GM19395 (cell line): Measurements from ENCODE around the gene ECE1.

Source experiments
- ATAC-seq: cut with Tn5 transposase; IDR thresholded peaks from one replicate; pipeline ENCODE4 v1.9.1; 2021; ENCODE audit warnings: mild to moderate bottlenecking, moderate library complexity; ENCODE audit not compliant: unreplicated experiment

Gene ECE1

DNA sequence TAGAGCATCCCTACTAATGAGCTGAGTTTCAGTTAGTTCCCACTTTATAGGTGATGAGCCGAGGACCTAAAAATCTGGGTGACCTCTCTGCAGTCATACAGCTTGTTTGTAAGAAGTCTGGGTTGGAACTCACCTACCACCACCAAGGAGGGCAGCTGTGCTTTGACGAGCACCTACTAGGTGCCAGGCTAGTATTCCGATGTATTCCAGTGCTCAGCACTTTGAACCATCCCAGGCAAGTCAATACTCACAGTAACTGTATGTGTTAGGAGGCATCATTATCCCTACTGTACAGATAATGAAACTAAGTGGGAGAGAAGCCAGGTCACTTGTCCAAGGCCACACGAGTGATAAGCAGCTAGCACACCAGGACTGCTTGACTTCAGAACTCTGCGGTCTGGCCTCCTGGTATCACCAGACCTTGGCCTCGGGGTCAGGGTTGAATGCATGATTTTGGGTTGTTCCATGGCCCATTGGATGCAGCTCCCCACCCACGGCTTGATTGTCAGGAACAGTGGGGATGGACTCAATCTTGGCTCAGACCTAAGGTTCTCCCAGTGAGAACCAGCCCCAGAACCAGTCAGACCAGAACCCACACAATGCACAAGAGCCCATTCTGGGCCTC lies 20.7 kb downstream of the ECE1 start:
- ATAC-seq, result no peak

GRCh38 chr1:21268281-21269239 lies 21.7 kb downstream of the ECE1 start:
- no peak for ATAC-seq

- ATAC-seq, result no peak
These were observed 22.8 kb downstream of the ECE1 start for GRCh38 chr1:21267191-21268077.

GRCh38 chr1:21266119-21266774 lies 24.0 kb downstream of the ECE1 start:
- no peak for ATAC-seq

- no peak for ATAC-seq
These were observed 24.6 kb downstream of the ECE1 start for GRCh38 chr1:21265644-21266043.

GRCh38 chr1:21264898-21265297 lies 25.4 kb downstream of the ECE1 start:
- ATAC-seq, result no peak

- ATAC-seq, result no peak
These were observed 26.5 kb downstream of the ECE1 start for GRCh38 chr1:21263653-21264225.

DNA sequence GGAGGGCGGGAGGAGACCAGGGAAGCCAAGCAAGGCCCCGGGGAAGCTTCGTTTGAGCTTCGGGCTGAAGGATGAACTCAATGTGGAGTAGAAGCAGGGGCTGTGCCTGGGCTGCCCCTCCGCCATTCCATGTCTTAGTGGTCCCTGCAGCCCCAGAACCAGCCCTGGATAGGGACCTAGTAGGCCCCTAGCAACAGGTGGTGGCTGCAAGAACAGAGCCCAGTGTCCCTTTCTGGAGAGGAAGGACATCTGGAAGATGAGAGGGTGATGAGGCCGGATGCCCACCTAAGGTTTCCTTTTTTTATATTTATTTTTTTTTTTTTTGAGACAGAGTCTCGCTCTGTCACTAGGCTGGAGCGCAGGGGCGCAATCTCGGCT lies 27.2 kb downstream of the ECE1 start:
- ATAC-seq, result no peak

DNA sequence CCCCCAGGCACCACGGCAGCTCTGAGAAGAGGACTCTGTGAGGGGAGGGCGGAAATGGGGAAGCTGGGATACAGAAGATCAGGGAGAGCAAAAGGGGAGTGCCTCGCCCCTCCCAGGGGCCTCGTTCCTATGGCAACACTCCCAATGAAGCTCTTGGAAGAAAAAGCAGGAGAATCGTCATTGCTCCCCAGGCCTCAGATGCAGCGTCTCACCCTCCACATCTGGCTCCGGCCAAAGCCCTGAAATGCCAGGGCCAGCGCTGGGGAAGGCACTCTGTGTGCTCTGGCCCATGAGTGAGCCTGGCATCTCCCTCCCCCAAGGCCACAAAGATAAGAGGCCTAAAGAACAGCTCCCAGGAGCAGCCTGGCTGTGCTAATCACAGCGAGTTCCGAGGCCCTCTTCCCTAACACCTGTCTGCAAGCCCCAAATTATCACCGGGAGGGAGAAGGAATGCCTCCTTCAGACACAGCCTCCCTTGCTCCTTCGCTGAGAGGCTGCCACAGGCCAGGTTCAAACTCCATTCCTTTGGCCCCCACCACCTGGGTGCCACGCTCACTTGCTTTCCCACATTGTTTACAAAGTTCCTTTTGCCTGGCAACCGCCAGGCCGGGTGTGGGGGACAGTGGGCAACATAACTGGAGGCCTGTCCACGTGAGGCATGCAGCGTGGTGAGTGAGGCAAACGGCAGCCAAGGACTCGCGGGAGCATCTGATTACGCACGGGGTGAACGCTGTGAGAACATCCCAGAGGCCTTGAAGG lies 27.8 kb downstream of the ECE1 start:
- ATAC-seq, result no peak

- ATAC-seq, result no peak
These were observed 28.5 kb downstream of the ECE1 start for GRCh38 chr1:21261551-21262292.

DNA sequence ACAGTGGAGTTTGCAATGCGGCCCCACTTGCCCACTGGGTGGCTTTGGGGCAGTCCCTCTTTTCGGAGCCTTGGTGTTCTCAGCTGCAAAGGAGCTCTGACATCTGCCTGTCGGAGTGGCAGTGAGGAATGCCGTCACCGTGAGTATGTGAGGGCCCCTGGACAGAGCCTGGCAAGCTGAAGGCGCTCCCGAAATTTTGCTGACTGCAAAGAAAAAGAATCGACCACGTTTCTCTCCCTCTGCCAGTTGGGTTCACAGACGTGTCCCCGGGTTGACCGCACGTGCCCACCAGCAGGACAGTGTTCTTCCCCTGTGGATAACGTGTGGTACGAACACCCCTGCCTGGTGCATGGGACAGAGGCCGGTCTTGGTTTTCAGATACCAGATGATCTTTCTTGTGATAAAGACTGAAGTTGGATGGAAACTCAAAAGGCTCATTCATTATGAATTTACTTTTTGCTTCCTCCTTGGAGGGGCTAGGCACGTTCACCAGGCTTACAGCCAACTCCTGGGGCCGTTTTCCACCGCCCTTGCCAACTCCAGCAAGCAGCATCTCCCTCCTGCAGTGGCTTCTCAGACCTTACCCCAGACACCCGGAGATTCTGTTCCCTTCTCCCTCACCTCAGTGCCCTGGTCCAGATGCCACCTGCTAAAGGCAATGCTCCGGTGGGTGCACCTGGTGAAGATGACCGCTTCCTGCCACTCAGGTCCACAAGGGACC lies 29.7 kb downstream of the ECE1 start:
- no peak for ATAC-seq

GRCh38 chr1:21259316-21260076 lies 30.8 kb downstream of the ECE1 start:
- ATAC-seq, result no peak

GRCh38 chr1:21258331-21259134 lies 31.7 kb downstream of the ECE1 start:
- no peak for ATAC-seq

- no peak for ATAC-seq
These were observed 32.7 kb downstream of the ECE1 start for GRCh38 chr1:21257431-21258135.

DNA sequence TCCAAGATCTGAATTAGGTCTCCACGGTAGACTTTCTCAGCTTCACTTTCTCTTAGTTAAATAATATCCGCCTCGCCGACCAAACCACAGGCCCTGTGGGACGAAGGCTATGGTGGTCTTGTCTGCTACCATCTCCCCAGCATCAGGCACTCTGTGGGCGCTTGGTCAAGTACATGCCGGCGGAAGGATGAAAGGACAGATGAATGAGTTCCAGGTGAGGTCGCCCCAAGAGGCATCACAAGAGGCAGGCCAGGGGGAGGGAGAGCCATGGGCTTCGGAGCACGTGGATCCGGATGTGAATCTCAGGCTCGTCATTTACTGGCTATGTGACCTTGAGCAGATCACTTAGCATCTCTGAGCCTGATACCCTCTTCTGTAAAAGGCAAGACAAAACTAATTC lies 33.5 kb downstream of the ECE1 start:
- ATAC-seq, result no peak

DNA sequence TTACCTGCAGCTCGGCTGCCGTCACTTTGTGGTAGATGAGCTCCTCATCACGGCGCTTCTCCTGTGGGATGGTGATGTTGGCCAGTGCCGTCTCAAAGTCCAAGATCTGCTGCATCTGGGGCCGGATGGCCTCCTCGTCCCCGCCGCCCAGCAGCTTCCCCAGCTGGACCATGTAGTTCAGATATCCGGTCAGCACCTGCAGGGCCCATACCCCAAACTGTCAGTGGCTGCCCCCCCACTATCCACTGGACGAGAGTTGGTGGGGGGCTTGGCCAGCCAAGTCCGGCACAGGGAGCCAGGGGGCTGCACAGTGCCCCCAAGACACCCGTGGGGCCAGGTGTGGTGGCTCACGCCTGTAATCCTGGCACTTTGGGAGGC lies 34.3 kb downstream of the ECE1 start:
- ATAC-seq, result no peak
